GM23248 (cell line): ENCODE measurements around the gene CGA.

Experiments used
- EZH2 ChIP-seq: fragments of 200-600 bp; sonication (generic); IDR thresholded peaks from 2 replicates; pipeline ENCODE4 v1.6.1; 2018; ENCODE audit warnings: antibody characterized with exemption, mild to moderate bottlenecking; ENCODE audit not compliant: insufficient read depth, poor library complexity, severe bottlenecking
- EZH2phosphoT487 ChIP-seq: fragments of 200-600 bp; sonication (generic); IDR thresholded peaks from 2 replicates; pipeline ENCODE4 v1.6.1; 2018; ENCODE audit warnings: antibody characterized with exemption, moderate library complexity, mild to moderate bottlenecking, low read depth; ENCODE audit not compliant: insufficient read depth

GRCh38 chr6:87040729-87041128, 54.2 kb downstream of the CGA start:
- TF ChIP-seq EZH2 (no peak), EZH2phosphoT487 (no peak)
